GM23338 (cell line): ENCODE results near the gene CUEDC2.

Experiments
- CREB1 ChIP-seq: fragments of 250-450 bp; sonication (Bioruptor Pico); IDR thresholded peaks from 2 replicates; pipeline ENCODE4 v1.5.0; 2020; ENCODE audit warnings: low read depth, mild to moderate bottlenecking, moderate library complexity
- EZH2 ChIP-seq: fragments of 200-600 bp; sonication (generic); IDR thresholded peaks from one replicate; pipeline ENCODE4 v1.8.0; 2017; ENCODE audit warnings: antibody characterized with exemption, mild to moderate bottlenecking, low read depth; ENCODE audit not compliant: unreplicated experiment
- EZH2phosphoT487 ChIP-seq: fragments of 200-600 bp; sonication (generic); IDR thresholded peaks from one replicate; pipeline ENCODE4 v1.8.1; 2018; ENCODE audit warnings: antibody characterized with exemption; ENCODE audit not compliant: unreplicated experiment
- JUNB ChIP-seq: IDR thresholded peaks from one replicate; pipeline ENCODE4 v1.6.1; 2016; ENCODE audit warnings: antibody characterized with exemption; ENCODE audit not compliant: unreplicated experiment
- NANOG ChIP-seq: IDR thresholded peaks from 2 replicates; pipeline ENCODE4 v1.6.1; 2016; ENCODE audit warnings: antibody characterized with exemption, borderline replicate concordance
- POLR2AphosphoS5 ChIP-seq: IDR thresholded peaks from 2 replicates; pipeline ENCODE4 v1.6.1; 2016; ENCODE audit warnings: antibody characterized with exemption, low read depth
- REST ChIP-seq: IDR thresholded peaks from one replicate; pipeline ENCODE4 v1.6.1; 2018; ENCODE audit warnings: antibody characterized with exemption; ENCODE audit not compliant: unreplicated experiment
- STAT1 ChIP-seq: IDR thresholded peaks from one replicate; pipeline ENCODE4 v1.6.1; 2016; ENCODE audit warnings: antibody characterized with exemption; ENCODE audit not compliant: unreplicated experiment
- ZNF114 ChIP-seq: fragments of 250-450 bp; sonication (Bioruptor Pico); IDR thresholded peaks from 2 replicates; pipeline ENCODE4 v1.5.0; 2020; ENCODE audit warnings: mild to moderate bottlenecking, moderate library complexity
- ZNF331 ChIP-seq: fragments of 250-450 bp; sonication (Bioruptor Pico); IDR thresholded peaks from 2 replicates; pipeline ENCODE4 v1.5.0; 2020; ENCODE audit warnings: low read depth, mild to moderate bottlenecking, moderate library complexity
- ZNF462 ChIP-seq: fragments of 250-450 bp; sonication (Bioruptor Pico); IDR thresholded peaks from 2 replicates; pipeline ENCODE4 v1.5.0; 2020; ENCODE audit warnings: mild to moderate bottlenecking, moderate library complexity
- TF ChIP-seq, protein P1 (sequence below), 2 experiments: fragments of 200-600 bp in 1 of 2; sonication (generic) in 1 of 2; conservative IDR thresholded peaks; 2 replicates each; pipeline versions ENCODE4 v1.5.1 to v1.6.1; 2016 to 2017; ENCODE audit warnings: antibody characterized with exemption in 2 of 2, low read depth in 2 of 2, mild to moderate bottlenecking in 2 of 2, moderate library complexity in 1 of 2
- TF ChIP-seq, protein P2 (sequence below): IDR thresholded peaks from 2 replicates; pipeline ENCODE4 v1.6.1; 2016; ENCODE audit warnings: antibody characterized with exemption

GRCh38 chr10:102405108-102405571, 27.2 kb downstream of the CUEDC2 start:
- TF ChIP-seq STAT1: no peak
- TF ChIP-seq, protein P1, sequence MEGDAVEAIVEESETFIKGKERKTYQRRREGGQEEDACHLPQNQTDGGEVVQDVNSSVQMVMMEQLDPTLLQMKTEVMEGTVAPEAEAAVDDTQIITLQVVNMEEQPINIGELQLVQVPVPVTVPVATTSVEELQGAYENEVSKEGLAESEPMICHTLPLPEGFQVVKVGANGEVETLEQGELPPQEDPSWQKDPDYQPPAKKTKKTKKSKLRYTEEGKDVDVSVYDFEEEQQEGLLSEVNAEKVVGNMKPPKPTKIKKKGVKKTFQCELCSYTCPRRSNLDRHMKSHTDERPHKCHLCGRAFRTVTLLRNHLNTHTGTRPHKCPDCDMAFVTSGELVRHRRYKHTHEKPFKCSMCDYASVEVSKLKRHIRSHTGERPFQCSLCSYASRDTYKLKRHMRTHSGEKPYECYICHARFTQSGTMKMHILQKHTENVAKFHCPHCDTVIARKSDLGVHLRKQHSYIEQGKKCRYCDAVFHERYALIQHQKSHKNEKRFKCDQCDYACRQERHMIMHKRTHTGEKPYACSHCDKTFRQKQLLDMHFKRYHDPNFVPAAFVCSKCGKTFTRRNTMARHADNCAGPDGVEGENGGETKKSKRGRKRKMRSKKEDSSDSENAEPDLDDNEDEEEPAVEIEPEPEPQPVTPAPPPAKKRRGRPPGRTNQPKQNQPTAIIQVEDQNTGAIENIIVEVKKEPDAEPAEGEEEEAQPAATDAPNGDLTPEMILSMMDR (conservative IDR thresholded peaks at IDR 0.05; ENCODE audit: low read depth in 2 of 2): no peak
- TF ChIP-seq EZH2phosphoT487: no peak
- TF ChIP-seq EZH2: no peak
- TF ChIP-seq POLR2AphosphoS5: no peak
- TF ChIP-seq, protein P2, sequence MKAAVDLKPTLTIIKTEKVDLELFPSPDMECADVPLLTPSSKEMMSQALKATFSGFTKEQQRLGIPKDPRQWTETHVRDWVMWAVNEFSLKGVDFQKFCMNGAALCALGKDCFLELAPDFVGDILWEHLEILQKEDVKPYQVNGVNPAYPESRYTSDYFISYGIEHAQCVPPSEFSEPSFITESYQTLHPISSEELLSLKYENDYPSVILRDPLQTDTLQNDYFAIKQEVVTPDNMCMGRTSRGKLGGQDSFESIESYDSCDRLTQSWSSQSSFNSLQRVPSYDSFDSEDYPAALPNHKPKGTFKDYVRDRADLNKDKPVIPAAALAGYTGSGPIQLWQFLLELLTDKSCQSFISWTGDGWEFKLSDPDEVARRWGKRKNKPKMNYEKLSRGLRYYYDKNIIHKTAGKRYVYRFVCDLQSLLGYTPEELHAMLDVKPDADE: no peak
- no peak for TF ChIP-seq JUNB
- no peak for TF ChIP-seq CREB1 (CRISPR knock-in tag)
- TF ChIP-seq ZNF462 (CRISPR knock-in tag): no peak
- TF ChIP-seq ZNF331: no peak
- no peak for TF ChIP-seq REST
- no peak for TF ChIP-seq ZNF114
- no peak for TF ChIP-seq NANOG
